Liver (tissue), 9 donors: ENCODE data around the gene GCDH. TPM values are rescaled to one million over a fixed set of nuclear protein-coding genes. Genes with fewer than 3 reads are reported as not detected.
A peak's percentile ranks its signal among the peaks of the same experiment; 100 is the strongest.

Source experiments
- DNase-seq: peaks from one replicate; pipeline ENCODE4 v3.0.0-alpha.2; 2017; ENCODE audit warnings: low spot score
- H3K27ac ChIP-seq, 2 donors: one replicate each; pipeline ENCODE4 v1.7.0; 2013; ENCODE audit warnings: inconsistent platforms in 2 of 2, low read length in 2 of 2, control low read depth in 1 of 2, low read depth in 1 of 2, mild to moderate bottlenecking in 1 of 2
- H3K27me3 ChIP-seq, 4 donors: one replicate each; pipeline versions ENCODE4 v1.6.1 to v1.7.0; 2013; ENCODE audit warnings: low read length in 3 of 4, inconsistent platforms in 1 of 4, mild to moderate bottlenecking in 1 of 4, moderate library complexity in 1 of 4; ENCODE audit not compliant: control insufficient read depth in 4 of 4, insufficient read depth in 4 of 4
- H3K36me3 ChIP-seq, 4 donors: one replicate each; pipeline versions ENCODE4 v1.6.1 to v1.7.0; 2013; ENCODE audit warnings: low read length in 3 of 4, mild to moderate bottlenecking in 3 of 4, low read depth in 1 of 4, moderate library complexity in 1 of 4; ENCODE audit not compliant: control insufficient read depth in 4 of 4, insufficient read depth in 3 of 4
- H3K4me1 ChIP-seq, 4 donors: one replicate each; pipeline versions ENCODE4 v1.6.1 to v1.7.0; 2013; ENCODE audit warnings: low read length in 3 of 4, mild to moderate bottlenecking in 3 of 4, moderate library complexity in 1 of 4; ENCODE audit not compliant: control insufficient read depth in 4 of 4, insufficient read depth in 4 of 4
- H3K4me3 ChIP-seq, 3 donors: one replicate each; pipeline versions ENCODE4 v1.6.1 to v1.7.0; 2013; ENCODE audit warnings: low read length in 3 of 3, control low read depth in 1 of 3, low read depth in 1 of 3, mild to moderate bottlenecking in 1 of 3
- H3K9ac ChIP-seq, 2 donors: one replicate each; pipeline ENCODE4 v1.7.0; 2013; ENCODE audit warnings: low read length in 2 of 2, mild to moderate bottlenecking in 2 of 2, moderate library complexity in 2 of 2, control low read depth in 1 of 2, low read depth in 1 of 2
- H3K9me3 ChIP-seq, 4 donors: one replicate each; pipeline versions ENCODE4 v1.6.1 to v1.7.0; 2013; ENCODE audit warnings: low read length in 3 of 4; ENCODE audit not compliant: control insufficient read depth in 4 of 4
- EGR1 ChIP-seq, 2 donors: IDR thresholded peaks; 2 replicates each; pipeline ENCODE4 v1.6.1; 2016 to 2018; ENCODE audit warnings: antibody characterized with exemption in 2 of 2, low read depth in 2 of 2
- FOXA1 ChIP-seq: IDR thresholded peaks from 2 replicates; pipeline ENCODE4 v1.6.1; 2016; ENCODE audit warnings: antibody characterized with exemption
- FOXA2 ChIP-seq: IDR thresholded peaks from 2 replicates; pipeline ENCODE4 v1.6.1; 2016; ENCODE audit warnings: antibody characterized with exemption
- GABPA ChIP-seq, 2 donors: IDR thresholded peaks in 1 of 2; conservative IDR thresholded peaks in 1 of 2; 2 replicates each; pipeline ENCODE4 v1.6.1; 2016; ENCODE audit warnings: antibody characterized with exemption in 2 of 2, mild to moderate bottlenecking in 1 of 2, moderate library complexity in 1 of 2
- HNF4A ChIP-seq, 2 donors: conservative IDR thresholded peaks; 2 replicates each; pipeline ENCODE4 v1.6.1; 2016; ENCODE audit warnings: antibody characterized with exemption in 2 of 2, mild to moderate bottlenecking in 2 of 2
- HNF4G ChIP-seq: IDR thresholded peaks from 2 replicates; pipeline ENCODE4 v1.6.1; 2016; ENCODE audit warnings: antibody characterized with exemption
- JUND ChIP-seq, 2 donors: IDR thresholded peaks; 2 replicates each; pipeline ENCODE4 v1.6.1; 2016; ENCODE audit warnings: antibody characterized with exemption in 2 of 2
- NR2F2 ChIP-seq: IDR thresholded peaks from 2 replicates; pipeline ENCODE4 v1.6.1; 2016; ENCODE audit warnings: antibody characterized with exemption
- RAD21 ChIP-seq, 2 donors: IDR thresholded peaks; 2 replicates each; pipeline ENCODE4 v1.6.1; 2016; ENCODE audit warnings: antibody characterized with exemption in 2 of 2, mild to moderate bottlenecking in 2 of 2
- RXRA ChIP-seq, 2 donors: IDR thresholded peaks; 2 replicates each; pipeline ENCODE4 v1.6.1; 2017 to 2018; ENCODE audit warnings: antibody characterized with exemption in 2 of 2, mild to moderate bottlenecking in 1 of 2
- SP1 ChIP-seq: IDR thresholded peaks from 2 replicates; pipeline ENCODE4 v1.6.1; 2018; ENCODE audit warnings: antibody characterized with exemption, mild to moderate bottlenecking
- TAF1 ChIP-seq: conservative IDR thresholded peaks from 2 replicates; pipeline ENCODE4 v1.6.1; 2016; ENCODE audit warnings: antibody characterized with exemption, mild to moderate bottlenecking
- YY1 ChIP-seq: IDR thresholded peaks from 2 replicates; pipeline ENCODE4 v1.6.1; 2016; ENCODE audit warnings: antibody characterized with exemption, mild to moderate bottlenecking
- WGBS: extraction: QIAGEN DNeasy Blood & Tissue Kit; methylation state at CpG from one replicate; pipeline ENCODE4 v1.1.7; 2013; 5-methylcytosine and 5-hydroxymethylcytosine counted together
- polyA plus RNA-seq, 2 donors: library from polyadenylated mRNA; stranded (reverse) in 1 of 2; unstranded in 1 of 2; fragments of 200-250 nt in 1 of 2; fragments of >200 nt in 1 of 2; fragmentation: Nextera tagmentation in 1 of 2; extraction: Ambion mirVana in 1 of 2; gene quantifications; one replicate each; pipeline versions ENCODE4 v1.2.1 to v1.2.3, GENCODE V29; 2013 to 2015
- total RNA-seq, 2 donors: library from RNA; depleted of rRNA; stranded (reverse); fragments of >200 nt; gene quantifications; one replicate each; pipeline ENCODE4 v1.2.3, GENCODE V29; 2014
- TF ChIP-seq, protein P1 (sequence below): IDR thresholded peaks from 2 replicates; pipeline ENCODE4 v1.6.1; 2016; ENCODE audit warnings: antibody characterized with exemption
- TF ChIP-seq, protein P2 (sequence below): IDR thresholded peaks from 2 replicates; pipeline ENCODE4 v1.6.1; 2016; ENCODE audit warnings: antibody characterized with exemption
- TF ChIP-seq, protein P3 (sequence below): fragments of 150-350 bp; IDR thresholded peaks from 2 replicates; pipeline ENCODE4 v1.5.1; 2017; ENCODE audit warnings: improper control_type of control experiment, low read depth, low read length; ENCODE audit not compliant: missing input control
- TF ChIP-seq, protein P4 (sequence below): IDR thresholded peaks from 2 replicates; pipeline ENCODE4 v1.6.1; 2016; ENCODE audit warnings: antibody characterized with exemption
- TF ChIP-seq, protein P5 (sequence below): IDR thresholded peaks from 2 replicates; pipeline ENCODE4 v1.6.1; 2016; ENCODE audit warnings: antibody characterized with exemption, mild to moderate bottlenecking
- donor health status: healthy.
- donor health status: healthy.
- donor health status: healthy.
- donor health status: healthy.
- donor health status: healthy.

The GCDH gene
- total and polyA plus RNA-seq, 4 donors = 65.8 to 118 (median 78.1) TPM

DNA sequence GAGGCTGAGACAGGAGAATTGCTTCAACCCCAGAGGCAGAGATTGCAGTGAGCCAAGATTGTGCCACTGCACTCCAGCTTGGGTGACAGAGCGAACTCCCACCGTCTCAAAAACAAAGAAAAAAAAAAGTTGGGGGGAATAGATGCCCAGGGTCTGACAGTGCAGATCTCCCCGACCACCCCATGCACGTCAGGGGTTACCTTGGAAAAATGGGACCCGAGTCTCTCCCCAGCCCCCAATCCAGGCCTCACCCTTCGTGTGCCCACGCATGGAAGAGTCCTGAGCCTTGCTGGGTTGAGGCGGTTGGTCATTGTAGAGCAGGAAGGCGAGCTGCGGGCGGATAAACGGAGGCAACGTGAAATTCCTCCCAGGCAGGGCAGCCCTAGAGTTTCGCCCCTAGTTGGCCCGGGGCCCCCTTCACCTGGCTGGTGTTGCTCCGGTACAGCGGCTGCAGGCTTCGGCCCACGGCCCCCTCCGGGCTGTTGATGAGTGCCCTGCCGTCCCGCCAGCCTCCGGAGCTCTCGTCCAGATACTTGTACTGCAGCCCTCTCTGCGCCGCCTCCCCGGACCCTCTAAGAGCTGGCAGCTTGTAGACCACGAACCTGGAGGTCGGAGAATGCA is 10.3 kb upstream of the GCDH start:
- H3K27me3 ChIP-seq = peaks cover 0 to 6% (median 0%) of the 10 kb centered on the region in 4 donors
- peak overlapping the region; percentile 86 to 91 for H3K27ac ChIP-seq
- peaks cover 5 to 21% (median 12%) of the 10 kb centered on the region in 4 donors for H3K9me3 ChIP-seq
- DNase-seq = no peak
- peaks cover 2 to 20% (median 9%) of the 10 kb centered on the region in 4 donors for H3K4me1 ChIP-seq
- H3K9ac ChIP-seq = peak overlapping the region; percentile 69 to 75
- H3K36me3 ChIP-seq = peaks cover 0 to 9% (median 5%) of the 10 kb centered on the region in 4 donors
- WGBS = 15% methylated on average over 29 of the region's 29 CpGs
- TF ChIP-seq, protein P1, sequence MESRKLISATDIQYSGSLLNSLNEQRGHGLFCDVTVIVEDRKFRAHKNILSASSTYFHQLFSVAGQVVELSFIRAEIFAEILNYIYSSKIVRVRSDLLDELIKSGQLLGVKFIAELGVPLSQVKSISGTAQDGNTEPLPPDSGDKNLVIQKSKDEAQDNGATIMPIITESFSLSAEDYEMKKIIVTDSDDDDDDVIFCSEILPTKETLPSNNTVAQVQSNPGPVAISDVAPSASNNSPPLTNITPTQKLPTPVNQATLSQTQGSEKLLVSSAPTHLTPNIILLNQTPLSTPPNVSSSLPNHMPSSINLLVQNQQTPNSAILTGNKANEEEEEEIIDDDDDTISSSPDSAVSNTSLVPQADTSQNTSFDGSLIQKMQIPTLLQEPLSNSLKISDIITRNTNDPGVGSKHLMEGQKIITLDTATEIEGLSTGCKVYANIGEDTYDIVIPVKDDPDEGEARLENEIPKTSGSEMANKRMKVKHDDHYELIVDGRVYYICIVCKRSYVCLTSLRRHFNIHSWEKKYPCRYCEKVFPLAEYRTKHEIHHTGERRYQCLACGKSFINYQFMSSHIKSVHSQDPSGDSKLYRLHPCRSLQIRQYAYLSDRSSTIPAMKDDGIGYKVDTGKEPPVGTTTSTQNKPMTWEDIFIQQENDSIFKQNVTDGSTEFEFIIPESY = no peak
- no peak for TF ChIP-seq SP1
- TF ChIP-seq FOXA1 = no peak
- TF ChIP-seq YY1 = no peak
- TF ChIP-seq NR2F2 = no peak
- TF ChIP-seq HNF4G = no peak
- H3K4me3 ChIP-seq = peak overlapping the region; percentile 67 to 79 (median 73)

DNA sequence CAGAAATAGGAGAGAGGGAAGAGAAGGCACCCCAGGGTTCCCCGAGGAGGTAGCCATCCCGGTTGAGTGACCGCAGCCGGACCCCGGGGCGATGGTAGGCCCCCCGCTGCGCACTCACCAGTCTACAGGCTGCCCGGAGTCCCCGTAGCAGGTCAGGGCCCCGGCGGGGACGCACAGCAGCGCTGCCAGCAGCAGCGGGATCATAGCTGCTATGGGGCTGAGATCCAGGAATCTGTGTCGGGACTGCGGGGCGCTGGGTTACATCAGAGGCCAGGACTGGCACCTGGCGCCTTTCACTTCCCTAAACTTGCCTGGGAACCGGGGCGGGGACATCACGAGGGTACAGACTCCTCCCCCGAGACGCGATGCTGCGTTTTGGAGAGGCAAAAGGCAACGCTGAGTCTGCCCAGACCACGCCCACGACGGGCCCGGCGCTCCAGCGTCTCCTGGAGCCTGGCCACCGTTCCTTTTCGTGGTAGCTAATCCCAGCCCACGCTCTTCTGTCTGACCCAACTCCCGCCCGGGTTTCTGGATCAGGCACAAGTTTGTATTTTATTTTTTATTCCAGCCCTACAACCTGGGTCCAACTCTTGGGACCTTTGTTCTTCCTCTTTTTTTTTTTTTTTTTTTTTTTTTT is 9.7 kb upstream of the GCDH start, which contains the start of gene DNASE2:
DNASE2 (minus strand) TSS at position 278 of the 637 bp plus-strand sequence; CDS start at position 204, 74 bp downstream.
- Histone ChIP-seq H3K9ac (peak within 1 kb of the TSS; percentile 69 to 75), H3K4me3 (peak within 1 kb of the TSS; percentile 67 to 79 (median 73)), H3K4me1 (peaks cover 2 to 23% (median 9%) of the 10 kb centered on the region in 4 donors), H3K36me3 (peaks cover 0 to 5% (median 2%) of the 10 kb centered on the region in 4 donors), H3K27me3 (peaks cover 0 to 6% (median 0%) of the 10 kb centered on the region in 4 donors), H3K9me3 (peaks cover 5 to 21% (median 12%) of the 10 kb centered on the region in 4 donors), H3K27ac (peak within 1 kb of the TSS; percentile 86 to 91)
- DNase-seq = peak; percentile 88
- under 1% methylated on average over 38 of the region's 38 CpGs for whole genome bisulfite sequencing
- TF ChIP-seq EGR1 (IDR thresholded peaks at IDR 0.05; ENCODE audit: low read depth in 2 of 2) = peak; percentile 54 to 84
- peak; percentile 83 for TF ChIP-seq SP1
- TF ChIP-seq YY1 = peak; percentile 74
- TF ChIP-seq RAD21 (IDR thresholded peaks at IDR 0.05) = peak in 1 of 2 donors; percentile 28
- TF ChIP-seq, protein P2, sequence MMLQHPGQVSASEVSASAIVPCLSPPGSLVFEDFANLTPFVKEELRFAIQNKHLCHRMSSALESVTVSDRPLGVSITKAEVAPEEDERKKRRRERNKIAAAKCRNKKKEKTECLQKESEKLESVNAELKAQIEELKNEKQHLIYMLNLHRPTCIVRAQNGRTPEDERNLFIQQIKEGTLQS = peak; percentile 40
- TF ChIP-seq, protein P3, sequence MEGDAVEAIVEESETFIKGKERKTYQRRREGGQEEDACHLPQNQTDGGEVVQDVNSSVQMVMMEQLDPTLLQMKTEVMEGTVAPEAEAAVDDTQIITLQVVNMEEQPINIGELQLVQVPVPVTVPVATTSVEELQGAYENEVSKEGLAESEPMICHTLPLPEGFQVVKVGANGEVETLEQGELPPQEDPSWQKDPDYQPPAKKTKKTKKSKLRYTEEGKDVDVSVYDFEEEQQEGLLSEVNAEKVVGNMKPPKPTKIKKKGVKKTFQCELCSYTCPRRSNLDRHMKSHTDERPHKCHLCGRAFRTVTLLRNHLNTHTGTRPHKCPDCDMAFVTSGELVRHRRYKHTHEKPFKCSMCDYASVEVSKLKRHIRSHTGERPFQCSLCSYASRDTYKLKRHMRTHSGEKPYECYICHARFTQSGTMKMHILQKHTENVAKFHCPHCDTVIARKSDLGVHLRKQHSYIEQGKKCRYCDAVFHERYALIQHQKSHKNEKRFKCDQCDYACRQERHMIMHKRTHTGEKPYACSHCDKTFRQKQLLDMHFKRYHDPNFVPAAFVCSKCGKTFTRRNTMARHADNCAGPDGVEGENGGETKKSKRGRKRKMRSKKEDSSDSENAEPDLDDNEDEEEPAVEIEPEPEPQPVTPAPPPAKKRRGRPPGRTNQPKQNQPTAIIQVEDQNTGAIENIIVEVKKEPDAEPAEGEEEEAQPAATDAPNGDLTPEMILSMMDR = no peak
- TF ChIP-seq, protein P4, sequence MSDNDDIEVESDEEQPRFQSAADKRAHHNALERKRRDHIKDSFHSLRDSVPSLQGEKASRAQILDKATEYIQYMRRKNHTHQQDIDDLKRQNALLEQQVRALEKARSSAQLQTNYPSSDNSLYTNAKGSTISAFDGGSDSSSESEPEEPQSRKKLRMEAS = no peak
- TF ChIP-seq, protein P5, sequence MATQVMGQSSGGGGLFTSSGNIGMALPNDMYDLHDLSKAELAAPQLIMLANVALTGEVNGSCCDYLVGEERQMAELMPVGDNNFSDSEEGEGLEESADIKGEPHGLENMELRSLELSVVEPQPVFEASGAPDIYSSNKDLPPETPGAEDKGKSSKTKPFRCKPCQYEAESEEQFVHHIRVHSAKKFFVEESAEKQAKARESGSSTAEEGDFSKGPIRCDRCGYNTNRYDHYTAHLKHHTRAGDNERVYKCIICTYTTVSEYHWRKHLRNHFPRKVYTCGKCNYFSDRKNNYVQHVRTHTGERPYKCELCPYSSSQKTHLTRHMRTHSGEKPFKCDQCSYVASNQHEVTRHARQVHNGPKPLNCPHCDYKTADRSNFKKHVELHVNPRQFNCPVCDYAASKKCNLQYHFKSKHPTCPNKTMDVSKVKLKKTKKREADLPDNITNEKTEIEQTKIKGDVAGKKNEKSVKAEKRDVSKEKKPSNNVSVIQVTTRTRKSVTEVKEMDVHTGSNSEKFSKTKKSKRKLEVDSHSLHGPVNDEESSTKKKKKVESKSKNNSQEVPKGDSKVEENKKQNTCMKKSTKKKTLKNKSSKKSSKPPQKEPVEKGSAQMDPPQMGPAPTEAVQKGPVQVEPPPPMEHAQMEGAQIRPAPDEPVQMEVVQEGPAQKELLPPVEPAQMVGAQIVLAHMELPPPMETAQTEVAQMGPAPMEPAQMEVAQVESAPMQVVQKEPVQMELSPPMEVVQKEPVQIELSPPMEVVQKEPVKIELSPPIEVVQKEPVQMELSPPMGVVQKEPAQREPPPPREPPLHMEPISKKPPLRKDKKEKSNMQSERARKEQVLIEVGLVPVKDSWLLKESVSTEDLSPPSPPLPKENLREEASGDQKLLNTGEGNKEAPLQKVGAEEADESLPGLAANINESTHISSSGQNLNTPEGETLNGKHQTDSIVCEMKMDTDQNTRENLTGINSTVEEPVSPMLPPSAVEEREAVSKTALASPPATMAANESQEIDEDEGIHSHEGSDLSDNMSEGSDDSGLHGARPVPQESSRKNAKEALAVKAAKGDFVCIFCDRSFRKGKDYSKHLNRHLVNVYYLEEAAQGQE = peak; percentile 62
- TF ChIP-seq FOXA2 = no peak
- peak in 1 of 2 donors; percentile 45 for TF ChIP-seq HNF4A (conservative IDR thresholded peaks at IDR 0.05)
- TF ChIP-seq RXRA (IDR thresholded peaks at IDR 0.05) = peak in 1 of 2 donors; percentile 59
- TF ChIP-seq JUND (IDR thresholded peaks at IDR 0.05) = no peak
- TF ChIP-seq NR2F2 = no peak
- TF ChIP-seq GABPA (IDR thresholded peaks at IDR 0.05 in 1 of 2, conservative IDR thresholded peaks at IDR 0.05 in 1 of 2) = peak in 1 of 2 donors; percentile 47
- TF ChIP-seq HNF4G = no peak
- no peak for TF ChIP-seq FOXA1
- TF ChIP-seq, protein P1 = peak; percentile 39
- TF ChIP-seq TAF1 = peak; percentile 66
